Upper lobe of left lung (tissue), 6 donors: ENCODE measurements around the gene HIVEP3. TPM values are rescaled to one million over a fixed set of nuclear protein-coding genes. Genes with fewer than 3 reads are reported as not detected.
A peak's percentile ranks its signal among the peaks of the same experiment; 100 is the strongest.

Source experiments
- ATAC-seq, 2 donors: fragments of 200-7000 bp; cut with Tn5 transposase; one replicate each; pipeline ENCODE4 v1.9.1; 2022; ENCODE audit warnings: mild to moderate bottlenecking in 2 of 2, moderate library complexity in 2 of 2; ENCODE audit not compliant: low FRiP score in 2 of 2
- DNase-seq, 2 donors: peaks; one replicate each; pipeline ENCODE4 v3.0.0-alpha.2; 2019 to 2020
- H3K27ac ChIP-seq, 4 donors: fragments of 200-600 bp; sonication (generic); one replicate each; pipeline ENCODE4 v1.5.1; 2016 to 2019
- H3K27me3 ChIP-seq, 4 donors: fragments of 200-600 bp; sonication (generic); one replicate each; pipeline ENCODE4 v1.5.1; 2017 to 2019
- H3K36me3 ChIP-seq, 4 donors: fragments of 200-600 bp; sonication (generic); one replicate each; pipeline ENCODE4 v1.5.1; 2016 to 2019
- H3K4me1 ChIP-seq, 4 donors: fragments of 200-600 bp; sonication (generic); one replicate each; pipeline ENCODE4 v1.5.1; 2018 to 2019
- H3K4me3 ChIP-seq, 4 donors: fragments of 200-600 bp; sonication (generic); one replicate each; pipeline ENCODE4 v1.5.1; 2017 to 2019; ENCODE audit warnings: mild to moderate bottlenecking in 2 of 4, moderate library complexity in 1 of 4
- H3K9me3 ChIP-seq, 4 donors: fragments of 200-600 bp; sonication (generic); one replicate each; pipeline ENCODE4 v1.5.1; 2018 to 2019
- CTCF ChIP-seq, 6 experiments: fragments of 450-650 bp in 4 of 6; fragments of 200-600 bp in 2 of 6; sonication (generic) in 2 of 6; IDR thresholded peaks; one replicate each; pipeline ENCODE4 v1.5.1; 2016 to 2019; ENCODE audit warnings: antibody characterized with exemption in 6 of 6
- EP300 ChIP-seq, 4 donors: sonication (generic); formaldehyde crosslinking; IDR thresholded peaks; one replicate each; pipeline ENCODE4 v1.5.1; 2017; ENCODE audit warnings: antibody characterized with exemption in 4 of 4, control low read depth in 2 of 4
- POLR2A ChIP-seq, 4 donors: fragments of 450-650 bp; IDR thresholded peaks; one replicate each; pipeline ENCODE4 v1.5.1; 2016 to 2017; ENCODE audit warnings: antibody characterized with exemption in 4 of 4, mild to moderate bottlenecking in 2 of 4
- POLR2AphosphoS5 ChIP-seq, 2 donors: sonication (generic); formaldehyde crosslinking; IDR thresholded peaks; one replicate each; pipeline ENCODE4 v1.5.1; 2017; ENCODE audit warnings: antibody characterized with exemption in 2 of 2
- WGBS, 2 donors: methylation state at CpG; one replicate each; pipeline ENCODE4 v1.1.5; 2017 to 2018; 5-methylcytosine and 5-hydroxymethylcytosine counted together
- total RNA-seq, 6 donors: library from RNA; depleted of rRNA in 4 of 6; stranded (reverse); fragments of >200 nt in 4 of 6; gene quantifications; one replicate each; pipeline versions ENCODE4 v1.1.0 to v1.2.1, GENCODE V29; 2016 to 2021
- donor health status: DM: no; HTN: no; CAD: no; lungs with moderate emphysema.
- donor health status: DM: no; HTN: yes; CAD: no; lungs with severe emphysema.

Gene HIVEP3
- total RNA-seq, 6 donors from 2014 or later, result 9.7 to 23.0 (median 11.6) TPM

GRCh38 chr1:41816061-41816460, 102.7 kb downstream of the HIVEP3 start:
- no peaks in the 10 kb centered on the region for H3K9me3 ChIP-seq
- ATAC-seq (no peak), DNase-seq (no peak)
- no peaks in the 10 kb centered on the region for H3K36me3 ChIP-seq
- no peaks in the 10 kb centered on the region for H3K27me3 ChIP-seq
- 52 to 64% methylated on average over 3 of the region's 3 CpGs for WGBS, 2 donors
- TF ChIP-seq POLR2AphosphoS5 (IDR thresholded peaks at IDR 0.05) (no peak), EP300 (IDR thresholded peaks at IDR 0.05) (no peak), CTCF (IDR thresholded peaks at IDR 0.05) (no peak), POLR2A (IDR thresholded peaks at IDR 0.05) (no peak)
- H3K4me3 ChIP-seq, result no peak overlapping the region
- no peak overlapping the region for H3K27ac ChIP-seq
- H3K4me1 ChIP-seq, result peaks cover 0 to 12% (median 10%) of the 10 kb centered on the region in 4 donors

DNA sequence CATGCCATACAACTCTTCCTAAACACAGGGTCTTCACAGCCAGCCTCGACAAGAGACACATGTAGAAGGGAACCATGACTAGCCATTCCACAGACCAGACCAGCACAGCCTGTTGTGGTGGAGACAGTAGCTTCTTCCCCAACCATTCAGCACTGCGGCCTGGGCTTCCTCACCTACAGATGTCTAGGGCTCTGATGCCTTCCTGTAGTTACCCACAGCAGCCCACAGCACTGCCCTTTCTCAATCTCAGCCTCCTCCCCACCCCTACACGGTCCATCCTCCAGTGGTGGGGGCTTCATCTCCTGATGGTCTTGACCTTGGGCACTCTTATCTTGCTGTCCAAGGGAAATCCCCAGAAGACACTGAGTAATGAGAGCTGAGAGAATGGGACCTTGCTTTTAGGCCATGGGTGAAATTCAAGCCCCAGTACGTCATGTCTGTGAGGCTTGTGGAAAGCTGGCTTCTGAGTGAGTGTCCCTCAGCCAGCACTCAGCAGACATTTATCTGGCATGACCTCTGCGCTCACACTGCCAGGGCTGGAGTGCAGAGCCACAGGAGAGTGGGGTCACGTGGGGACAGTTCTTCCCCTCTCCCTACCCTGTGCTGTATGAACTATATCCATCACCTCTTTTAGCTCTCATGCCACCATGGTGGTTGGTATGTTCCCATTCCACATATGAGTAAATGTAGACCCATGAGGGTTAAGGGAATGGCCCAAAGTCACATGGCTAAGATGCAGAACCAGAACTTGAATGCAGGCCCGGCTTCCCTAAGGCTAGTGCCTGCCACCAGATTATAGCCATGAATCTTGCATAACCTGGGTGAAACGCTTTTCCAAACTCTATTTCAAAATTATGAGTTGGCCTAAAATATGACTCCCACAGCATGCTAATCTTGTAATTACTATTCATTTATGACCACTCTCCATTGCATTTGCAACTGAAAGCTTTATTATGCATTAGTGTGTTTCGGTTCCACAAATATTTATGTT, 104.7 kb downstream of the HIVEP3 start:
- Histone ChIP-seq H3K36me3 (no peaks in the 10 kb centered on the region), H3K4me3 (no peak overlapping the region), H3K4me1 (peaks cover 0 to 15% (median 10%) of the 10 kb centered on the region in 4 donors), H3K27me3 (no peaks in the 10 kb centered on the region), H3K9me3 (no peaks in the 10 kb centered on the region), H3K27ac (peak overlapping the region in 2 of 4 donors; percentile 14 to 67)
- TF ChIP-seq POLR2A (IDR thresholded peaks at IDR 0.05), result no peak
- TF ChIP-seq POLR2AphosphoS5 (IDR thresholded peaks at IDR 0.05), result no peak
- TF ChIP-seq EP300 (IDR thresholded peaks at IDR 0.05), result no peak
- no peak for TF ChIP-seq CTCF (IDR thresholded peaks at IDR 0.05)
- DNase-seq (no peak), ATAC-seq (peak; percentile 32 to 37)
- 77 to 79% methylated on average over 7 to 9 of the region's 9 CpGs for WGBS, 2 donors

GRCh38 chr1:41813226-41813625, 105.5 kb downstream of the HIVEP3 start:
- Histone ChIP-seq H3K36me3 (no peaks in the 10 kb centered on the region), H3K9me3 (no peaks in the 10 kb centered on the region), H3K4me3 (no peak overlapping the region), H3K4me1 (peaks cover 0 to 15% (median 10%) of the 10 kb centered on the region in 4 donors), H3K27ac (peak overlapping the region in 3 of 4 donors; percentile 12 to 67 (median 14)), H3K27me3 (no peaks in the 10 kb centered on the region)
- WGBS, 2 donors, result 71 to 100% methylated on average over 2 to 5 of the region's 5 CpGs
- peak; percentile 58 to 93 for TF ChIP-seq POLR2AphosphoS5 (IDR thresholded peaks at IDR 0.05)
- TF ChIP-seq POLR2A (IDR thresholded peaks at IDR 0.05), result no peak
- TF ChIP-seq CTCF (IDR thresholded peaks at IDR 0.05), result no peak
- peak in 1 of 4 donors; percentile 17 for TF ChIP-seq EP300 (IDR thresholded peaks at IDR 0.05)
- peak in 1 of 2 donors; percentile 2 for ATAC-seq
- no peak for DNase-seq

- DNase-seq (no peak), ATAC-seq (peak; percentile 53 to 56)
- H3K27ac ChIP-seq, result peak overlapping the region; percentile 52 to 67 (median 58)
- H3K27me3 ChIP-seq, result no peaks in the 10 kb centered on the region
- H3K9me3 ChIP-seq, result no peaks in the 10 kb centered on the region
- 74 to 81% methylated on average over 2 of the region's 2 CpGs for WGBS, 2 donors
- peaks cover 0 to 15% (median 10%) of the 10 kb centered on the region in 4 donors for H3K4me1 ChIP-seq
- H3K4me3 ChIP-seq, result no peak overlapping the region
- H3K36me3 ChIP-seq, result no peaks in the 10 kb centered on the region
- TF ChIP-seq POLR2AphosphoS5 (IDR thresholded peaks at IDR 0.05) (peak; percentile 36 to 73), POLR2A (IDR thresholded peaks at IDR 0.05) (no peak), EP300 (IDR thresholded peaks at IDR 0.05) (peak in 2 of 4 donors; percentile 69 to 80)
Observed at GRCh38 chr1:41812453-41812852, 106.3 kb downstream of the HIVEP3 start.

DNA sequence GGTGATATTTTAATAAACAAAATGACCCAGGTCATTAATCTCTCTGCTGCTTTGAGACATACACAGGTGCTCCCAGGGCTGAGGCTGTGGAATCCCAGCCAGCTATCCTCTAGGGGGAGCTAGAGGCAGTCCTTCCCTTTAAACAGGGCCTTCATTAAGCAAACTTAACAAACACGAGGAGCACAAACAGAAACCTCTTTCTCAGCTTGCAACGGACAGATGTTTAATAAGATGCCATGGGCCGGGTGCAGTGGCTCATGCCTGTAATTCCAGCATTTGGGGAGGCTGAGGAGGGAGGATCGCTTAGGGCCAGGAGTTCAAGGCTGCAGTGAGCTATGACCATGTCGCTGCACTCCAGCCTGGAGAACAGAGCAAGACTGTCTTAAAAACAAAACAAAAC, 106.7 kb downstream of the HIVEP3 start:
- Histone ChIP-seq H3K9me3 (no peaks in the 10 kb centered on the region), H3K27ac (peak overlapping the region; percentile 47 to 61 (median 54)), H3K4me3 (no peak overlapping the region), H3K27me3 (no peaks in the 10 kb centered on the region), H3K36me3 (no peaks in the 10 kb centered on the region), H3K4me1 (peaks cover 0 to 19% (median 10%) of the 10 kb centered on the region in 4 donors)
- DNase-seq (peak in 1 of 2 donors; percentile 54), ATAC-seq (peak; percentile 51 to 68)
- peak; percentile 49 to 69 (median 62) for TF ChIP-seq CTCF (IDR thresholded peaks at IDR 0.05)
- TF ChIP-seq POLR2A (IDR thresholded peaks at IDR 0.05), result no peak
- WGBS, 2 donors, result 38 to 48% methylated on average over 4 to 5 of the region's 5 CpGs
